ENCODE data around the gene PAX8.

The PAX8 gene

DNA sequence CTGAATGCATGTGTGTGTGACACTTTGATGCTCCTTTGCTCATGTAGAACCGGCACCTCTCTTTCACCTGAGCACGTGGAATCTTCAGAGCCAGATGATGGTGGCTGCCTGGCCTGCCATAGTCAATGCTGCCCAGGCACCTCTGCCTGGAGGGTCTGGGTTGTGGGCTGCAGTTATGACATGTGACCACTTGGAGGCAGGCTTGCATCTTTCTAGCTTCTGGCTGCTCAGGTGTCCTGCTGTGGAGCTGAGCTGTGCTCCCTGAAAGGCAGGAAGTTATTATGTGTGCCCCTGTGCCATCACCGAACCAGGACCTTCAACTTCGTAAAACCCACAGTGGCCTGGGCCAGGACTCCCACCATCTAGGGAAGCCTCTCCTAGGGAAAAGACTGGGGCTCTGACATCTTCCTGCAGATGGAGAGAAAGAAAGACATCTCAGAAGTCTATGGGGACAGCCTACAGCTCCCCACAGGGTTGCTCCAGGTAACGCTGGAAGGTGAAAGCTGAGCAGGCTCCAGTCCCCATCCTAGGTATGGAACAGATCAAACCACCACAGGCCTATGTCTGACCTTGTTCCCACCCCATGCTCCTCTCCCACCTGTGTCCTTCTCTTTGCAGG is 74.7 kb downstream of the PAX8 start:
- TF ChIP-seq, protein P1, sequence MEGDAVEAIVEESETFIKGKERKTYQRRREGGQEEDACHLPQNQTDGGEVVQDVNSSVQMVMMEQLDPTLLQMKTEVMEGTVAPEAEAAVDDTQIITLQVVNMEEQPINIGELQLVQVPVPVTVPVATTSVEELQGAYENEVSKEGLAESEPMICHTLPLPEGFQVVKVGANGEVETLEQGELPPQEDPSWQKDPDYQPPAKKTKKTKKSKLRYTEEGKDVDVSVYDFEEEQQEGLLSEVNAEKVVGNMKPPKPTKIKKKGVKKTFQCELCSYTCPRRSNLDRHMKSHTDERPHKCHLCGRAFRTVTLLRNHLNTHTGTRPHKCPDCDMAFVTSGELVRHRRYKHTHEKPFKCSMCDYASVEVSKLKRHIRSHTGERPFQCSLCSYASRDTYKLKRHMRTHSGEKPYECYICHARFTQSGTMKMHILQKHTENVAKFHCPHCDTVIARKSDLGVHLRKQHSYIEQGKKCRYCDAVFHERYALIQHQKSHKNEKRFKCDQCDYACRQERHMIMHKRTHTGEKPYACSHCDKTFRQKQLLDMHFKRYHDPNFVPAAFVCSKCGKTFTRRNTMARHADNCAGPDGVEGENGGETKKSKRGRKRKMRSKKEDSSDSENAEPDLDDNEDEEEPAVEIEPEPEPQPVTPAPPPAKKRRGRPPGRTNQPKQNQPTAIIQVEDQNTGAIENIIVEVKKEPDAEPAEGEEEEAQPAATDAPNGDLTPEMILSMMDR (IDR thresholded peaks at IDR 0.05; ENCODE audit: insufficient read depth, low read depth, low read length, missing control alignments) = peak; percentile 88
- H3K4me3 ChIP-seq (ENCODE audit: low read length) = no peak overlapping the region
- DNase-seq (ENCODE audit: low read depth) = peak; percentile 78

DNA sequence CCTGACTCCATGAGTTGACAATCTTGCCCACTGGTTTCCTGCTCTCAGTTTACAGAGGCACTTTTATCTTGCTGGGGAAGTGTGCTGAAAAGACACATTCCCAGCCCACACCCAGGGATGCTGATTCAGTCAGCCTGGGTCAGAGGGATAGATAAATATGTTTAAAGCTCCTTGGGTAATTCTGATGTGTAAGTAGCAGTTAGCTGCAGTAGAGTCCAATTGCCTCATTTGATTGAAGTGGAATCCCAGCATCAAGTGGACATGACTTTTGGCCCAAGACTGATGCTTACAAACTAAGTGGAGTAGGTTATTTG is 75.5 kb downstream of the PAX8 start:
- DNase-seq (ENCODE audit: low read depth) = peak; percentile 16
- TF ChIP-seq, protein P1 (IDR thresholded peaks at IDR 0.05; ENCODE audit: insufficient read depth, low read depth, low read length, missing control alignments) = no peak
- H3K4me3 ChIP-seq (ENCODE audit: low read length) = no peak overlapping the region

GRCh38 chr2:113202305-113203216 is 76.2 kb downstream of the PAX8 start:
- TF ChIP-seq, protein P1 (IDR thresholded peaks at IDR 0.05; ENCODE audit: insufficient read depth, low read depth, low read length, missing control alignments) = no peak
- H3K4me3 ChIP-seq (ENCODE audit: low read length) = no peak overlapping the region
- DNase-seq (ENCODE audit: low read depth) = no peak

- no peak overlapping the region for H3K4me3 ChIP-seq (ENCODE audit: low read length)
- TF ChIP-seq, protein P1 (IDR thresholded peaks at IDR 0.05; ENCODE audit: insufficient read depth, low read depth, low read length, missing control alignments) = no peak
- DNase-seq (ENCODE audit: low read depth) = no peak
Observed at GRCh38 chr2:113201496-113202304, 77.0 kb downstream of the PAX8 start.

DNA sequence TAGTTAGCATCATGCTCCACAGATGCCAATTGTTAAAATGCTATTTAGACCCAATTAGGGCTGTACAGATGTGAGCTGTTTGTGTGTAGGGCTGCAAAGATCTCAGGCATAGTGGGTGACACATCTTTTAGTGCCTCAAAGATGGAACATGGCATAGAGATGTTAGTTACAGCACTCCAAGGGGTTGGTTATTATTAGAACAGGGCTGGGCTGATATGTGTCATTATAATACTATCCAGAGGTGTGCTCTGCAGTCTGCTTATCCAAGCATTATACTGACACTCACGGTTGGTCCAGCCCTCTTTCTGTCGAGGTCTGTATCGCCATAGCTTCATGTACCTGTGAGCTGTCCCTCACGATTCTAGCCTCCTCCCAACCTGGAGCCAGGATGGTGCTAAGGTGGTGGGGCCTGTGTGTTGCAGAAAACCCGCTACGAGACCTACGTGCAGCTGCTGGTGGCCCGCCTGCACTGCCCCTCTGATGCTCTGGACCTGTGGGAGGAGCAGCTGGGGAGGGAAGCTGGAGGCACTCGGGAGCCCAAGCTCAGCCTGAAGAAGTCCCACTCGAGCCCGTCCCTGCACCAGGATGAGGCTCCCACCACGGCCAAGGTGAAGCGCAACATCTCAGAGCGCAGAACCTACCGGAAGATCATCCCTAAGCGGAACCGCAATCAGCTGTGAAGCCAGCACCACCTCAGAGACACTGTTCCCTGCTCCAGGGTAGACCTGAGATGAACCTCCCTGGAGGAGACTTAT is 77.8 kb downstream of the PAX8 start:
- TF ChIP-seq, protein P1 (IDR thresholded peaks at IDR 0.05; ENCODE audit: insufficient read depth, low read depth, low read length, missing control alignments) = no peak
- DNase-seq (ENCODE audit: low read depth) = peak; percentile 81
- H3K4me3 ChIP-seq (ENCODE audit: low read length) = no peak overlapping the region

DNA sequence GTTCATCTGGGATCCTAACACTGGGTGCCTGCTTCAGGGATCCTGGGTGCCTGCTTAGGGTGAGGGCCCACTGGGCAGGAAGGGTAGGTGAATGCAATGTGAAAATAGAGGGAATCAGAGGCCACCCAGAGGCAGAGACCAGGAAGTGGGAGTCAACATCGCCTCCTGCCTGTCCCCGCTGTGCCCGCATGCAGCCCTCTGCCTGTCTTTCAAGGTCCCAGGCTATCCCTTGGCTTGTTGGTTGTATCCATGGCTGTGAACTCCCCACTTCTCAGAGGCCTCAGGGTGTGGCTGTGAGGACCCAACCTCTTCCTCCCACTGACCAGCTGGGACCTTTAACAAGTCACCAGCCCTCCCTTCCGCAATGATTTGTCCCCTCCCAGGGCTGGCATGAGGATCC is 78.5 kb downstream of the PAX8 start:
- TF ChIP-seq, protein P1 (IDR thresholded peaks at IDR 0.05; ENCODE audit: insufficient read depth, low read depth, low read length, missing control alignments) = no peak

More for the DNA sequence above, 78.5 kb downstream of the PAX8 start:
- H3K4me3 ChIP-seq (ENCODE audit: low read length) = no peak overlapping the region
- no peak for DNase-seq (ENCODE audit: low read depth)
